ENCODE results near the gene CREB3L2. TPM values are rescaled to one million over a fixed set of nuclear protein-coding genes. Genes with fewer than 3 reads are reported as not detected.

CREB3L2 gene
- total RNA-seq, 4 donors from 2014 or later = 33.1 to 59.1 (median 43.3) TPM

GRCh38 chr7:137882806-137883205 lies 119.1 kb downstream of the CREB3L2 start:
- no peaks in the 10 kb centered on the region for H3K27me3 ChIP-seq
- no peak for TF ChIP-seq POLR2AphosphoS5 (IDR thresholded peaks at IDR 0.05)
- TF ChIP-seq POLR2A (IDR thresholded peaks at IDR 0.05) = no peak
- no peak for TF ChIP-seq EP300 (IDR thresholded peaks at IDR 0.05)
- TF ChIP-seq CTCF (IDR thresholded peaks at IDR 0.05) = no peak
- peaks cover 0 to 44% (median 18%) of the 10 kb centered on the region in 3 donors for H3K4me1 ChIP-seq
- peaks cover 0 to 9% (median 0%) of the 10 kb centered on the region in 3 donors for H3K9me3 ChIP-seq
- H3K4me3 ChIP-seq = no peak overlapping the region
- ATAC-seq = no peak
- H3K36me3 ChIP-seq = peaks cover 0 to 86% of the 10 kb centered on the region in 2 donors
- H3K27ac ChIP-seq = peak overlapping the region in 2 of 4 donors; percentile 53 to 67

- no peak for TF ChIP-seq POLR2AphosphoS5 (IDR thresholded peaks at IDR 0.05)
- no peak for TF ChIP-seq POLR2A (IDR thresholded peaks at IDR 0.05)
- TF ChIP-seq CTCF (IDR thresholded peaks at IDR 0.05) = no peak
- TF ChIP-seq EP300 (IDR thresholded peaks at IDR 0.05) = no peak
- ATAC-seq = peak; percentile 65
- Histone ChIP-seq H3K27ac (peak overlapping the region in 2 of 4 donors; percentile 53 to 67), H3K4me3 (no peak overlapping the region), H3K36me3 (peaks cover 0 to 84% of the 10 kb centered on the region in 2 donors), H3K4me1 (peaks cover 0 to 48% (median 22%) of the 10 kb centered on the region in 3 donors), H3K27me3 (no peaks in the 10 kb centered on the region), H3K9me3 (peaks cover 0 to 9% (median 0%) of the 10 kb centered on the region in 3 donors)
- WGBS, 2 donors (ENCODE audit: low coverage in 1 of 2) = 0 to 57% methylated on average over 1 to 2 of the region's 5 CpGs
Observed at GRCh38 chr7:137882261-137882668, 119.6 kb downstream of the CREB3L2 start.

- peaks cover 0 to 48% (median 18%) of the 10 kb centered on the region in 3 donors for H3K4me1 ChIP-seq
- ATAC-seq = no peak
- TF ChIP-seq POLR2A (IDR thresholded peaks at IDR 0.05) = no peak
- TF ChIP-seq POLR2AphosphoS5 (IDR thresholded peaks at IDR 0.05) = no peak
- TF ChIP-seq EP300 (IDR thresholded peaks at IDR 0.05) = no peak
- no peak for TF ChIP-seq CTCF (IDR thresholded peaks at IDR 0.05)
- H3K9me3 ChIP-seq = peaks cover 0 to 9% (median 0%) of the 10 kb centered on the region in 3 donors
- peaks cover 0 to 84% of the 10 kb centered on the region in 2 donors for H3K36me3 ChIP-seq
- H3K4me3 ChIP-seq = no peak overlapping the region
- H3K27me3 ChIP-seq = no peaks in the 10 kb centered on the region
- peak overlapping the region in 2 of 4 donors; percentile 53 to 67 for H3K27ac ChIP-seq
- WGBS, 2 donors (ENCODE audit: low coverage in 1 of 2) = 90 to 96% methylated on average over 4 to 8 of the region's 8 CpGs
Observed at GRCh38 chr7:137881607-137882260, 120.2 kb downstream of the CREB3L2 start.

GRCh38 chr7:137880432-137880831 lies 121.5 kb downstream of the CREB3L2 start:
- Histone ChIP-seq H3K4me3 (no peak overlapping the region), H3K4me1 (peaks cover 0 to 40% (median 20%) of the 10 kb centered on the region in 3 donors), H3K36me3 (peaks cover 0 to 90% of the 10 kb centered on the region in 2 donors), H3K9me3 (peaks cover 0 to 9% (median 0%) of the 10 kb centered on the region in 3 donors), H3K27me3 (no peaks in the 10 kb centered on the region), H3K27ac (peak overlapping the region in 2 of 4 donors; percentile 74 to 81)
- 59 to 77% methylated on average over 5 of the region's 5 CpGs for WGBS, 2 donors (ENCODE audit: low coverage in 1 of 2)
- no peak for ATAC-seq
- TF ChIP-seq CTCF (IDR thresholded peaks at IDR 0.05) (no peak), EP300 (IDR thresholded peaks at IDR 0.05) (no peak), POLR2A (IDR thresholded peaks at IDR 0.05) (no peak)
